IPS-15b (cell line): ENCODE results near the gene WDR27.
"Not testable (repeated sequence)": the region's sequence is repeated elsewhere in the genome, so short reads cannot be mapped to it uniquely, and the experiment has no call there.

Experiments used
- H3K27me3 ChIP-seq: one replicate; pipeline ENCODE4 v1.6.1; 2013; ENCODE audit warnings: low read length; ENCODE audit not compliant: control insufficient read depth, insufficient read depth
- H3K36me3 ChIP-seq: one replicate; pipeline ENCODE4 v1.6.1; 2013; ENCODE audit warnings: low read length; ENCODE audit not compliant: control insufficient read depth, insufficient read depth
- H3K4me1 ChIP-seq: one replicate; pipeline ENCODE4 v1.6.1; 2013; ENCODE audit warnings: mild to moderate bottlenecking, low read length; ENCODE audit not compliant: control insufficient read depth, insufficient read depth
- H3K4me3 ChIP-seq: one replicate; pipeline ENCODE4 v1.5.1; 2013; ENCODE audit warnings: low read depth, low read length
- H3K9ac ChIP-seq: one replicate; pipeline ENCODE4 v1.6.1; 2013; ENCODE audit warnings: low read depth, mild to moderate bottlenecking, low read length
- H3K9me3 ChIP-seq: one replicate; pipeline ENCODE4 v1.6.1; 2013; ENCODE audit warnings: mild to moderate bottlenecking, low read length; ENCODE audit not compliant: control insufficient read depth, insufficient read depth

WDR27 gene

GRCh38 chr6:169434554-169434953 lies 267.3 kb downstream of the WDR27 start:
- H3K4me3 ChIP-seq, H3K4me1 ChIP-seq, H3K36me3 ChIP-seq, H3K9ac ChIP-seq, H3K27me3 ChIP-seq: not testable (repeated sequence)
- peaks cover 17% of the 10 kb centered on the region for H3K9me3 ChIP-seq

- Histone ChIP-seq H3K4me1 (peaks cover 16% of the 10 kb centered on the region), H3K4me3 (no peak overlapping the region), H3K9ac (no peak overlapping the region), H3K9me3 (peaks cover 14% of the 10 kb centered on the region), H3K36me3 (no peaks in the 10 kb centered on the region), H3K27me3 (peaks cover 7% of the 10 kb centered on the region)
Measured at GRCh38 chr6:169429001-169429400, 272.8 kb downstream of the WDR27 start.

- H3K9me3 ChIP-seq, result peaks cover 14% of the 10 kb centered on the region
- H3K4me1 ChIP-seq, result peaks cover 16% of the 10 kb centered on the region
- H3K9ac ChIP-seq, result no peak overlapping the region
- peaks cover 7% of the 10 kb centered on the region for H3K27me3 ChIP-seq
- H3K36me3 ChIP-seq, result no peaks in the 10 kb centered on the region
- H3K4me3 ChIP-seq, result no peak overlapping the region
Measured at GRCh38 chr6:169428532-169428931, 273.3 kb downstream of the WDR27 start.

DNA sequence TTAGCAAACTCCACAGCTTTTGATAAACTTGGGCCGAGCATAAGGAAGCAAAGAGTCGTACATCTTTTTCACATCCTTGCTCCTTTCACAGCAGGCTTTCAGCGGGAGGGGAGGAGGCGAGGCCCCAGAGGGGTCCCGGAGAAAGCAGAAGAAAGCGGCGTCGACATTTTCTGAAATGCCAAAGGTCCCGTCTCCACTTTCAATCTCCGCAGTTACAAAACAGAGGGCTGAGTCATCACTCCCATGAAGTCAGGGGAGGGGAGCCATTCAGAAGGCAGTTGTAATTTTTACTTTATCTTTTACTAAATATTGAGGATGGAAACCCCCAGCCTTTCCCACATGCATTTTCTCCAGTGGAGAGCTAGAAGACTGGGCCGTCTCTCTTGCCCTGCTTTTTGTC lies 274.0 kb downstream of the WDR27 start:
- Histone ChIP-seq H3K36me3 (no peaks in the 10 kb centered on the region), H3K9ac (no peak overlapping the region), H3K4me1 (peaks cover 16% of the 10 kb centered on the region), H3K9me3 (peaks cover 14% of the 10 kb centered on the region), H3K4me3 (no peak overlapping the region), H3K27me3 (peaks cover 7% of the 10 kb centered on the region)

GRCh38 chr6:169426611-169427010 lies 275.2 kb downstream of the WDR27 start:
- H3K36me3 ChIP-seq, result no peaks in the 10 kb centered on the region
- peaks cover 16% of the 10 kb centered on the region for H3K4me1 ChIP-seq
- peaks cover 7% of the 10 kb centered on the region for H3K27me3 ChIP-seq
- H3K9ac ChIP-seq, result no peak overlapping the region
- peaks cover 11% of the 10 kb centered on the region for H3K9me3 ChIP-seq
- H3K4me3 ChIP-seq, result no peak overlapping the region

DNA sequence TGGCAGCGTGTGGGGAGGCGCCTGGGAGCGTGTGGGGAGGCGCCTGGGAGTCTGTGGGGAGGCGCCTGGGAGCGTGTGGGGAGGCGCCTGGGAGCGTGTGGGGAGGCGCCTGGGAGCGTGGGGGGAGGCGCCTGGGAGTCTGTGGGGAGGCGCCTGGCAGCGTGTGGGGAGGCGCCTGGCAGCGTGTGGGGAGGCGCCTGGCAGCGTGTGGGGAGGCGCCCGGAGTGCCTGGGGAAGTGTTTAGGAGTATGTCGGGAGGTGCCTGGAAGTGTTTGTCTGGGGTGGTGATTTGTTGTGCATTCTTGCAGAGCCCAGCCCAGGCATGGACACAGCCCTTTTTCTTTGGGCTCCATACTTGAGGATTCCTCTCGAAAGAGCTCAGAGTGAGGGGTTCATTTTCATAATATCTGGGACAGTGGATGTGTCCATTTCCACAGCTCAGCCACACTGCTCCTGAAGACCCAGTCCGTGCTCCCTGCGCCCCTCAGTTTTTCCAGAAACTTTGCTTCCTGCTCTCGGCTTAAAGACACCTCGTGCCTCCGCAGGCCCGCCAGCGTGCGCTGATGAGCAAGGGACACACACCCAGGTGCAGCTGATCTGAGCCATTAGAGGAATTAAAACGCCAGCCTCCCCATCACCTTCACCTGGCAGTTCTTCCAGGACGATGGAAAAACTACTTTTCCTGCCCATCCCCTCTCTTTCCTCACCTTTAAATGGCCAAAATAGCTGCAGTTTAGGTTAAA lies 276.0 kb downstream of the WDR27 start:
- Histone ChIP-seq H3K9me3 (peaks cover 7% of the 10 kb centered on the region), H3K36me3 (no peaks in the 10 kb centered on the region), H3K27me3 (peaks cover 7% of the 10 kb centered on the region), H3K9ac (no peak overlapping the region), H3K4me1 (peaks cover 16% of the 10 kb centered on the region), H3K4me3 (no peak overlapping the region)

DNA sequence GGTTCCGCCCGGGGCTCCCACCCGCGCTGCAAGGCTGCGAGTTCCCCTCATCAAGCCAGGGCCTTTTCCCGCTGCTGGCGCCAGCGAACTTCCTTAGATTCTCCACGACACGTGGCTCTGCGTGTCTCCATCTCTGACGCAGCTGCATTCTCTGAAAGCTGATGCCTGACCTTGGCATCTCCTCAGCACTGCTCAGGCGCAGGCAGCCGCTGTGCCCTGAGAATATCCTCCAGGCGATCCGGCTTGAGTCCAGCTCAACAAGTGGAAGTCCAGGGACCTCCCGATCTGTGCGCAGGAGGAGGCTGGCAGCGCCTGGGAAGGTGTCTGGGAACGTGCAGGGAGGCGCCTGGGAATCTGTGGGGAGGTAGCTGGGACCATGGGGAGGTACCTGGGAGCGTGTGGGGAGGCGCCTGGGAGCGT lies 277.0 kb downstream of the WDR27 start:
- Histone ChIP-seq H3K36me3 (no peaks in the 10 kb centered on the region), H3K4me1 (peaks cover 16% of the 10 kb centered on the region), H3K9ac (no peak overlapping the region), H3K9me3 (peaks cover 3% of the 10 kb centered on the region), H3K4me3 (no peak overlapping the region), H3K27me3 (peaks cover 7% of the 10 kb centered on the region)

- Histone ChIP-seq H3K4me3 (no peak overlapping the region), H3K27me3 (peaks cover 5% of the 10 kb centered on the region), H3K9me3 (no peaks in the 10 kb centered on the region), H3K36me3 (no peaks in the 10 kb centered on the region), H3K4me1 (peaks cover 16% of the 10 kb centered on the region), H3K9ac (no peak overlapping the region)
Measured at GRCh38 chr6:169424149-169424804, 277.6 kb downstream of the WDR27 start.

DNA sequence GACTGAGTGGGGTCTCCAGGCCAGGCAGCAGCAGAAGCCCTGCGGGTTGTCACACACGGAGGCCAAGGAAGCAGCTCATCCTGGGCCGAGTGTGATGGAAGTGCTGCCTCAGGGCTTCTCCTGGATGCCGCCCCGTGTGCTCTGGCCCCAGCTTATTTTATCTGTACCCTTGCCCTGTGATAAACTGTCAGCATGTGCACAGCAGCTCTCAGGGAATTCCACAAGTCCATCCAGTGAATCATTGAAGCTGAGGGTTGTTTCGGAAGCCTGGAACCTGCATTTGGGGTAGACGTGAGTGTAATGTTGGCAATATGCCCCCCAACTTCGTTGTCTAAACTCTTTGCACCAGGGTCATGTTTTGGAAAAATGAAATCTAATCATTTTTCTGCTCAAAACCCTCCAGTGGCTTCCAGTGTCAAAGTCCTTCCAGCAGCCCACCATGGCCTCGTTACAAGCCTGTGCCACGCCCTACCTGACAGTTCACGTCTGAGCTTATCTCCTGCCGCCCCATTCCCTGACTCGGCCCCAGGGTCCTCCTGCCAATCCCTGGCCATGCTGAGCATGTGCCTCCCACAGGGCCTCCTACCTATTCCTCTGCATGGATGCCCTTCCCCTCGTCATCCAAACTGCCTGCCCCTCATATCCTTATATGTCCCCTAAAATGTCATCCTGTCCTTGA lies 280.1 kb downstream of the WDR27 start:
- Histone ChIP-seq H3K9ac (no peak overlapping the region), H3K4me3 (no peak overlapping the region), H3K36me3 (no peaks in the 10 kb centered on the region), H3K4me1 (no peaks in the 10 kb centered on the region), H3K9me3 (no peaks in the 10 kb centered on the region), H3K27me3 (no peaks in the 10 kb centered on the region)

DNA sequence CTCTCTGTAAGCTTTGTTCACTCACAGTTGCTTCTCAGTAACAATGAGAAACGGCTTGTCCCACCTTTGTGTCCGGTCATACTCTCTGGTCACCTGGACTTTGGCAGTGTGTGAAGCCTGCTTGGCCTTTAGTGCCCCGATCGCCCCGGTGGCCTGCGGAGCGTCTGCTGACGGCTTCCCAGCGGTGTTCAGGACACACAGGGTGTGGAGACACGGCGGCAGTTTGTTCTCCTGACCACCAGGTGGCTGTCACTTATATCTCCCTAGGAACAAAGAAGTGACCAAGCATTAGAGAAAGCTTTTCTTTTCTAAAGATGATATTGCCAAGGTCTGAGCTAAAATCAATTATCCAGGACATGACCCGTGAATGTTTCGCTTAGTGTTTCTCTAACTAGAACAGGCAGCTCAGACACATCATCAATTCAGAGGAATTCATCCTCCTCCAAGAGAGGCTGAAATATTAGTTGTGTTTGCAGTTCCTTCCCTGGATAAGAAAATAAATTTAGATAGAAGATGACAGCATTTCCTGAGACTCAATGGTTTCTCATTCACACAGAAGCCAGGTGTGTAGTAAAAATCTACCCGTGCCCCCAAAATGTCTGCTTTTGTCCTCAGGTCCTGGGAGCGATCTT lies 280.8 kb downstream of the WDR27 start:
- H3K9me3 ChIP-seq, result no peaks in the 10 kb centered on the region
- no peaks in the 10 kb centered on the region for H3K36me3 ChIP-seq
- no peaks in the 10 kb centered on the region for H3K27me3 ChIP-seq
- H3K4me3 ChIP-seq, result no peak overlapping the region
- H3K4me1 ChIP-seq, result no peaks in the 10 kb centered on the region
- H3K9ac ChIP-seq, result no peak overlapping the region

- H3K36me3 ChIP-seq, result no peaks in the 10 kb centered on the region
- no peaks in the 10 kb centered on the region for H3K4me1 ChIP-seq
- H3K27me3 ChIP-seq, result no peaks in the 10 kb centered on the region
- no peak overlapping the region for H3K4me3 ChIP-seq
- H3K9ac ChIP-seq, result no peak overlapping the region
- H3K9me3 ChIP-seq, result peaks cover 4% of the 10 kb centered on the region
Measured at GRCh38 chr6:169417101-169417500, 284.7 kb downstream of the WDR27 start.
